Renal pelvis (tissue), 4 donors: ENCODE measurements around the gene SLC52A1. TPM values are rescaled to one million over a fixed set of nuclear protein-coding genes. Genes with fewer than 3 reads are reported as not detected.

Experiments used
- DNase-seq: peaks from one replicate; pipeline ENCODE4 v3.0.0-alpha.2; 2013
- polyA plus RNA-seq, 3 donors: library from polyadenylated mRNA; unstranded; fragments of 120-200 nt; gene quantifications; one replicate each; pipeline ENCODE4 v1.2.1, GENCODE V29; 2013; ENCODE audit not compliant: insufficient read length in 3 of 3

The SLC52A1 gene
- polyA plus RNA-seq, 3 donors = 0.24 to 0.42 (median 0.41) TPM

GRCh38 chr17:4987767-4988567 lies 47.3 kb downstream of the SLC52A1 start:
- no peak for DNase-seq

- DNase-seq = peak; percentile 82
These were observed 48.1 kb downstream of the SLC52A1 start, which contains the start of gene CAMTA2 for GRCh38 chr17:4986951-4987766. Gene CAMTA2, minus strand, starts transcription at chr17:4987675. Its CDS starts 1,453 bp downstream, at chr17:4986222.

- DNase-seq = no peak
These were observed 48.8 kb downstream of the SLC52A1 start for GRCh38 chr17:4986403-4986802.

Other genes with a start within 250 kb of the SLC52A1 start
- gene VMO1, start 249.1 kb downstream of the SLC52A1 start, polyA plus RNA-seq = under 1 TPM; 0.39 to 0.74 (median 0.65) TPM
- gene GLTPD2, start 246.5 kb downstream of the SLC52A1 start, polyA plus RNA-seq = 10 to 100 TPM; 10.7 to 14.5 (median 12.5) TPM
- gene PSMB6, start 239.3 kb downstream of the SLC52A1 start, polyA plus RNA-seq = 100 to 1,000 TPM; 130 to 146 (median 145) TPM
- 10 to 100 TPM; 35.1 to 53.7 (median 45.2) TPM for gene PLD2, start 228.3 kb downstream of the SLC52A1 start, polyA plus RNA-seq
- 10 to 100 TPM; 51.2 to 70.4 (median 69.7) TPM for gene MINK1, start 202.1 kb downstream of the SLC52A1 start, polyA plus RNA-seq
- 1 to 10 TPM; 1.6 to 2.1 (median 1.8) TPM for gene C17orf107, start 135.9 kb downstream of the SLC52A1 start, polyA plus RNA-seq
- gene CHRNE, start 132.3 kb downstream of the SLC52A1 start, polyA plus RNA-seq = 1 to 10 TPM; 1.1 to 2.7 (median 1.4) TPM
- gene GP1BA, start 103.1 kb downstream of the SLC52A1 start, polyA plus RNA-seq = 1 to 10 TPM; 2.1 to 2.7 (median 2.6) TPM
- 10 to 100 TPM; 77.1 to 93.9 (median 85.5) TPM for gene SLC25A11, start 95.4 kb downstream of the SLC52A1 start, polyA plus RNA-seq
- 100 to 1,000 TPM; 129 to 146 (median 134) TPM for gene RNF167, start 95.2 kb downstream of the SLC52A1 start, polyA plus RNA-seq
- 100 to 1,000 TPM; 401 to 502 (median 460) TPM for gene PFN1, start 86.9 kb downstream of the SLC52A1 start, polyA plus RNA-seq
- 10 to 100 TPM; 26.2 to 30.9 (median 28.9) TPM for gene ENO3, start 84.3 kb downstream of the SLC52A1 start, polyA plus RNA-seq
- 100 to 1,000 TPM in 1 of 3 donors, 10 to 100 TPM in 2; 99.6 to 111 (median 100.0) TPM for gene SPAG7, start 67.6 kb downstream of the SLC52A1 start, polyA plus RNA-seq
- gene CAMTA2, start 47.8 kb downstream of the SLC52A1 start, polyA plus RNA-seq = 10 to 100 TPM; 25.3 to 35.7 (median 34.8) TPM
- 1 to 10 TPM; 6.9 to 9.5 (median 9.3) TPM for gene INCA1, start 37.9 kb downstream of the SLC52A1 start, polyA plus RNA-seq
- 10 to 100 TPM; 89.4 to 99.7 (median 90.9) TPM for gene KIF1C, start 37.5 kb downstream of the SLC52A1 start, polyA plus RNA-seq
- 10 to 100 TPM; 13.7 to 16.9 (median 15.0) TPM for gene ZFP3, start 43.0 kb upstream of the SLC52A1 start, polyA plus RNA-seq
- gene ZNF232, start 76.5 kb upstream of the SLC52A1 start, polyA plus RNA-seq = 10 to 100 TPM; 21.8 to 50.0 (median 24.0) TPM
- gene USP6, start 80.6 kb upstream of the SLC52A1 start, polyA plus RNA-seq = 10 to 100 TPM in 1 of 3 donors, 1 to 10 TPM in 2; 2.5 to 14.7 (median 5.1) TPM
- gene ZNF594, start 156.4 kb upstream of the SLC52A1 start, polyA plus RNA-seq = 10 to 100 TPM; 18.7 to 27.6 (median 26.2) TPM
- gene SCIMP, start 199.4 kb upstream of the SLC52A1 start, polyA plus RNA-seq = 1 to 10 TPM in 2 of 3 donors, under 1 TPM in 1; 0.91 to 2.2 (median 1.4) TPM
- gene RABEP1, start 246.9 kb upstream of the SLC52A1 start, polyA plus RNA-seq = 10 to 100 TPM; 58.9 to 68.4 (median 59.0) TPM